Stimulated activated CD8-positive, alpha-beta memory T cell treated with anti-CD3 and anti-CD28 coated beads, Interleukin-4, amount 100 ng/mL, for 4 hours (primary cell): ENCODE results near the gene KRT20.

Source experiments
- DNase-seq, 2 donors: peaks; one replicate each; pipeline ENCODE4 v3.0.0-alpha.2; 2020; ENCODE audit warnings: low read depth in 2 of 2, low spot score in 1 of 2

The KRT20 gene

GRCh38 chr17:40854175-40854814 lies 30.7 kb downstream of the KRT20 start:
- DNase-seq, result no peak

DNA sequence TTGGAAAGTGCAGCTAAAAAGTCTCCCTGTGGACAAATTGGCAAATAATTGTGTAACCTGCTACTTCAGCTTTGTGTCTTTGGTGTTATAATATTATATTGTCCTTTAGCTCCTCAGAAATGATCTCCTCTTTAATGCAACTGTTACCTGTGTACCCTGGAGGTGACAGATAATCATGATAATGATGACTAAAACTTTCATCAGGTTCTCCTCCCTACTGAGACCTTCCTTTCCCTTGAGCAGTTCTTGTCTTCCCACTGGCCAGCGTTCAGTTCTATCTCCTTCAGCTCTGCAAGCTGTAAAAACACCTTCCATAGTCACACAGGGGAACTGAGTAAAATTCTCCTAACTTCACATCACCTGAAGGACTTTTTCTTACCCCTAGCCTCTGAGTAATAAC lies 32.7 kb downstream of the KRT20 start:
- no peak for DNase-seq

- DNase-seq, result no peak
Measured at GRCh38 chr17:40850293-40850972, 34.6 kb downstream of the KRT20 start.

DNA sequence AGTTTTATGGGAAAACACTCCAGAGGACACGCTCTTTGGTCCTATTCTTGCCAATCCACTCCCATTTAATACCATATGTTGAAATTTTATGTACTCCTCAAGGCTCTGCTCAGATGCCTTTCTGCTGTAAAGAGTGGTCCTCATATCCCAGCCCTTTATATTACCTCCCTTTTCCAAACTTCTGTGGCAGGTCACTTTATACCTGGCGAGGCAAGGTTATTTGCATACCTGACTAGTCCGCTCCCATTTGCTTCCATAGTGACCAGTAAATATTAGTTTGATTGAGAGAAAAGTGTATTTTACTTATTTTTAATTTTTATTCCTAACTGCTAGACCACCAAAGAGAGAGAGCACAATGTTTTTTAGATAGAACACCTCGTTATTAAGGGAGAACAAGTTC lies 35.3 kb downstream of the KRT20 start:
- DNase-seq, result no peak

GRCh38 chr17:40848583-40849235 lies 36.3 kb downstream of the KRT20 start:
- no peak for DNase-seq

DNA sequence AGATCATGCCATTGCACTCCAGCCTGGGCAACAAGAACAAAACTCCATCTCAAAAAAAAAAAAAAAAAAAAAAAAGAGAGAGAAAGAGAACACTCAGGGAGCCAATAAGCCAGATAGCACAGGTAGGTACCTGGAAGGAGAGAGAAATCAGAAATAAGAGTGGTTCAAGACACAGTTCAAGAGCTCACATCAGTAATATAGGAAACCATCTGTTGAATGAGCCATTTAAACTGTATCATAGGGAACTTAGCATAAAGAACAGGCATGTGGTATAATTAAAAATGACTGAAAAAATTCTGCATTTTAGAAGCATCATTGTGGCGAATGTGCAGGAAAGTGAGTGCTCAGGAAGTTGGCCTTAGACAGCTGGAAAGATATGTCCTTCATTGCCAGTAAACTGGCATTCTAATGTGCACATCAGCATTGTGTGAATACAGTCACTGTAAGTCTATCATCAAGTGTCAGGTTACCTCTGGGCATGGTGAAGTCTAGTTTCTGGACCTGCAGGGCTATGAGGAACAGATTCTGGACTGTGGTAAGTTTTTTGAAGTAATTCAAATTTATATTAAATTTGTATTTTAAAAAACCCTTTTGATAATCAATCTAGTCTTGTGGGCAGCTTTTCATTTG lies 38.4 kb downstream of the KRT20 start:
- no peak for DNase-seq

DNA sequence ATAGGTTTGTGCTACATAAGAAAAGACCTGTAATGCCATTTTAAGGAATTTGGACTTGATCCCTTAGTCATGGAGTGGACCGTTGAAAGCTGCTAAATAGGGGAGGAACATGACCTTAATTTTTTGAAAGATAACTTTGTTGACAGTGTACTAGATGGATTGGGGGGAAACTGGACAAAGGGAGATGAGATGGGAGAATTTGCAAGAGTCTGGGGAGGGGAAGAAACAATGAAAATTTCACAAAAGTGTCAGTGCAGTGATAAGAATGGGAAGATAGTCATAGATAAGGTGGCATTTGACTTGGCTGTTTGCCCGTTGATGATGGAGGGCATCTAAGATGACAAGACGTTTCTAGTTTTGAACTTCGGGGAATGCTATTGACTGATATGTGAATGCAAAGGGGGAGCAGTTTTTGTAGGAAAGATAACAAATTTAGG lies 40.4 kb downstream of the KRT20 start:
- DNase-seq, result no peak

- DNase-seq, result no peak
Measured at GRCh38 chr17:40843242-40843641, 41.8 kb downstream of the KRT20 start.

- DNase-seq, result no peak
Measured at GRCh38 chr17:40841246-40841645, 43.8 kb downstream of the KRT20 start.

DNA sequence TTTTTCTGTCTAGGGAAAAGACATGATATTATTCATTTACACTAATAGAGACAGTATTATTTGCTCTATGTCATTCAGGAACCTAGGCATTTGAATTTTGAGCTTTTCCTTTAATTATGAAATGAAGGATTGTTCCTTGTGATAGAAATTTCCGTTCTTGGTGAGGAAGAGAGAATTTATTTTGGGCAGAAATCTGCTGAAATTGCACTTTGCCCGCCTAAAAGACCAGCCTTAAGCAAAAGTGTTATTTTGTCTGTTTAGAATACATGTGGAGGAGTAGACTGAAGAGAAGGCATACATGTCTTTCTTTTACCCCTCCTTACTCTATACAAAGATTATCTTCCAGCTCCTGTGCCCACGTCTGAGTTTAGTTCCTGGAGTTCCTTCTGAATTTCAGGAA lies 45.8 kb downstream of the KRT20 start:
- DNase-seq, result no peak

GRCh38 chr17:40836020-40836419 lies 49.0 kb downstream of the KRT20 start:
- DNase-seq, result no peak

DNA sequence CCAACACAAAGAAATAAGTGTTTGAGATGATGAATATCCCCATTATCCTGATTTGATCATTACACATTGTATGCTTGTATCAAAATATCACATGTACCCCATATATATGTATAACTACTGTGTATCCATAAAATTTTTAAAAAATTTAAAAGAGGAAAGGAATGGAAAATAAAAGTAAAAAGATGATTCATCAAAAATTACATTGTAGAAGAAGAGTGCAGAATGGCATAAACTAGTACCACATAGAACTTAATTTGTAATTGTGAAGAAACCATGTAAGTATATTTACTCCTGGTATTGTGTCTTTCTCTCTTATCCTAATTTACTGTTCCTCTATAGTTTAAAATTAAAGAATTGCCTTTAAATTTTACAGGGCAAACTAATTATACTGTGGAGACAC lies 51.2 kb downstream of the KRT20 start:
- DNase-seq, result no peak

DNA sequence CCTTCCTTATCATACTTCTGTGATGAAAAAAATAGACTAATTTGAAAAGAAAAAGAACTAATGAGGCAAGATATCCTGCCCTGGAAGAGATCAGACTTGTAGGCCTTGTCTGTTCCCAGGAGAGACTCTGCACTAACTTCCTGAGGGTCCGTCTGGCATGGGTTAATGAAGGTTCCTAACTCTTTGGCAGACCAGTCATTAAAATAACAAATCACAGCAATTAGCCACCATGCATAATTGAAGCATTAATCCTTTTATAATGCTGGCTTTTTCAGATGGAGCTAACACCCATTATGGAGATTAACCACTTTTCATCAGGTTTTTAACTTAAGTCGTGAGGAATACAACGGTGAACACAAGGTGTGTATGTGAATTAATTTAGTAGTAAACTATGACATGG lies 52.2 kb downstream of the KRT20 start:
- no peak for DNase-seq

DNA sequence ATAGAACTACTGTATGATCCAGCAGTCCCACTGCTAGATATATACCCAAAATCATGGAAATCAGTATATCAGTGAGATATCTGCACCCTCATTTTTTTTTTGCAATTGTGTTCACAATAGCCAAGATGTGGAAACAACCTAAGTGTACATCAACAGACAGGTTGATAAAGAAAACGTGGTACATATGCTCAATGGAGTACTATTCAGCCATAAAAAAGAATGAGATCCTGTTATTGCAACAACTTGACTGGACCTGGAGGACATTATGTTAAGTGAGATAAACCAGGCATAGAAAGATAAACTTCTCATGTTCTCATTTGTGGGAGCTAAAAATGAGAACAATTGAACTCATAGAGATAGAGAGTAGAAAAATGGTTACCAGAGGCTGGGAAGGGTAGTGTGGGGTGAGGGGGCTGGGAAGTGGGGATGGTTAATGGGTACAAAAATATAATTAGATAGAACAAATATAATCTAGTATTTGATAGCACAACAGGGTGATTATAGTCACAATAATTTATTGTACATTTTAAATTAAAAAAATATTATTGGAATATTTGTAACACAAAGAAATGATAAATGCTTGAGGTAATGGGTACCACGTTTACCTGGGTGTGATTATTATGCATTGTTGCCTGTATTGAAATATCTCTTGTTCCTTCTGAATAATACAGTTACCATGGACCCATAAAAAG lies 54.8 kb downstream of the KRT20 start:
- no peak for DNase-seq

DNA sequence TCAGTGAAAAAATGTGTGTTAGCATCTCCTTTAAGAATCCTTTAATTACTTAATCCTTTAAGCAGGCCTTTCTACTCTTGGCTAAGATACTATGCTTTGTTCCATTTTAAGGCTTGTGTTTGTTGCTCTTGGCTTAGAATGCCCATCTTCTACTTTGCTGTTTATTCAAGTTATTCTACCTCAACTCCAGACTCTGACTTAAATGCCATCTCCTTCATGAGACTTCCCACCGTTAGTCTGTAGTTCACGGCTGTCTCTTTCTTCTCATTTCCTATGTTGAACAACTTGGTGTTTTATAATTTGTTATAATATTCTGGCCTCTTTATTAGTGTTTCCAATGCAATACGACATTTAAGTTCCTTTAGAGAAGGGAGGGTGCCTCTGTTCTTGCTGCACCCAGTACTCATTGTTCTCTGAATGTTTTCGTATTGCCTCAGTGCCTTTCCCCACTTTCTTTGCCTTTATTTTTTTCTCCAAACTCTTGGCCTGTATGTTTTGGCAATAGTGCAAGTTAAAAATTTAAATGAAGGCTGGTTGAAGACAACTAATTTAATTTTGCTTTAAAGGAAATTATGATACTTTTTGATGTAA lies 56.5 kb downstream of the KRT20 start:
- DNase-seq, result no peak

- no peak for DNase-seq
Measured at GRCh38 chr17:40827746-40828453, 57.1 kb downstream of the KRT20 start.
